ENCODE data around the gene LMTK3.

The LMTK3 gene

GRCh38 chr19:48465215-48465614 is 46.4 kb downstream of the LMTK3 start:
- peaks cover 9% of the 10 kb centered on the region for H3F3A ChIP-seq (ENCODE audit: control insufficient read depth, insufficient read depth)
- no peak overlapping the region for H3K4me2 ChIP-seq (ENCODE audit: low read length)
- H3K4me3 ChIP-seq (ENCODE audit: low read length) = no peak overlapping the region
- no peak for TF ChIP-seq EZH2phosphoT487 (IDR thresholded peaks at IDR 0.05; ENCODE audit: borderline replicate concordance, low read length)
- TF ChIP-seq, protein P1, sequence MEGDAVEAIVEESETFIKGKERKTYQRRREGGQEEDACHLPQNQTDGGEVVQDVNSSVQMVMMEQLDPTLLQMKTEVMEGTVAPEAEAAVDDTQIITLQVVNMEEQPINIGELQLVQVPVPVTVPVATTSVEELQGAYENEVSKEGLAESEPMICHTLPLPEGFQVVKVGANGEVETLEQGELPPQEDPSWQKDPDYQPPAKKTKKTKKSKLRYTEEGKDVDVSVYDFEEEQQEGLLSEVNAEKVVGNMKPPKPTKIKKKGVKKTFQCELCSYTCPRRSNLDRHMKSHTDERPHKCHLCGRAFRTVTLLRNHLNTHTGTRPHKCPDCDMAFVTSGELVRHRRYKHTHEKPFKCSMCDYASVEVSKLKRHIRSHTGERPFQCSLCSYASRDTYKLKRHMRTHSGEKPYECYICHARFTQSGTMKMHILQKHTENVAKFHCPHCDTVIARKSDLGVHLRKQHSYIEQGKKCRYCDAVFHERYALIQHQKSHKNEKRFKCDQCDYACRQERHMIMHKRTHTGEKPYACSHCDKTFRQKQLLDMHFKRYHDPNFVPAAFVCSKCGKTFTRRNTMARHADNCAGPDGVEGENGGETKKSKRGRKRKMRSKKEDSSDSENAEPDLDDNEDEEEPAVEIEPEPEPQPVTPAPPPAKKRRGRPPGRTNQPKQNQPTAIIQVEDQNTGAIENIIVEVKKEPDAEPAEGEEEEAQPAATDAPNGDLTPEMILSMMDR (IDR thresholded peaks at IDR 0.05; ENCODE audit: low read depth, low read length, poor library complexity, severe bottlenecking) = no peak
- H4K20me1 ChIP-seq (ENCODE audit: control insufficient read depth, insufficient read depth, low read depth, low read length) = peaks cover 4% of the 10 kb centered on the region
- peaks cover 14% of the 10 kb centered on the region for H3K4me1 ChIP-seq (ENCODE audit: control insufficient read depth, low read length)
- peaks cover 6% of the 10 kb centered on the region for H3K79me2 ChIP-seq (ENCODE audit: control insufficient read depth, low read length)
- no peaks in the 10 kb centered on the region for H3K9me3 ChIP-seq (ENCODE audit: control insufficient read depth, insufficient read depth, low read length)
- H3K9me2 ChIP-seq (replicated peaks; ENCODE audit: control insufficient read depth, low read length) = no peaks in the 10 kb centered on the region
- peaks cover 11% of the 10 kb centered on the region for H3K36me3 ChIP-seq (ENCODE audit: control insufficient read depth, low read length)
- no peaks in the 10 kb centered on the region for H3K27me3 ChIP-seq (ENCODE audit: control insufficient read depth, low read length)
- no peak overlapping the region for H3K27ac ChIP-seq (ENCODE audit: low read depth, low read length)

- no peak overlapping the region for H3K4me3 ChIP-seq (ENCODE audit: low read length)
- H3K4me2 ChIP-seq (ENCODE audit: low read length) = no peak overlapping the region
- no peak for TF ChIP-seq EZH2phosphoT487 (IDR thresholded peaks at IDR 0.05; ENCODE audit: borderline replicate concordance, low read length)
- TF ChIP-seq, protein P1 (IDR thresholded peaks at IDR 0.05; ENCODE audit: low read depth, low read length, poor library complexity, severe bottlenecking) = no peak
- H3K9me2 ChIP-seq (replicated peaks; ENCODE audit: control insufficient read depth, low read length) = no peaks in the 10 kb centered on the region
- H3K79me2 ChIP-seq (ENCODE audit: control insufficient read depth, low read length) = peaks cover 2% of the 10 kb centered on the region
- no peak overlapping the region for H3K27ac ChIP-seq (ENCODE audit: low read depth, low read length)
- peaks cover 11% of the 10 kb centered on the region for H3F3A ChIP-seq (ENCODE audit: control insufficient read depth, insufficient read depth)
- H3K36me3 ChIP-seq (ENCODE audit: control insufficient read depth, low read length) = peaks cover 20% of the 10 kb centered on the region
- no peaks in the 10 kb centered on the region for H3K27me3 ChIP-seq (ENCODE audit: control insufficient read depth, low read length)
- H3K4me1 ChIP-seq (ENCODE audit: control insufficient read depth, low read length) = no peaks in the 10 kb centered on the region
- no peaks in the 10 kb centered on the region for H3K9me3 ChIP-seq (ENCODE audit: control insufficient read depth, insufficient read depth, low read length)
- no peaks in the 10 kb centered on the region for H4K20me1 ChIP-seq (ENCODE audit: control insufficient read depth, insufficient read depth, low read depth, low read length)
These were observed 49.5 kb downstream of the LMTK3 start for GRCh38 chr19:48461982-48462655.

GRCh38 chr19:48461651-48461981 is 50.0 kb downstream of the LMTK3 start:
- Histone ChIP-seq H3K9me3 (ENCODE audit: control insufficient read depth, insufficient read depth, low read length) (no peaks in the 10 kb centered on the region), H3F3A (ENCODE audit: control insufficient read depth, insufficient read depth) (peaks cover 11% of the 10 kb centered on the region), H3K27me3 (ENCODE audit: control insufficient read depth, low read length) (no peaks in the 10 kb centered on the region), H3K79me2 (ENCODE audit: control insufficient read depth, low read length) (peaks cover 2% of the 10 kb centered on the region), H3K36me3 (ENCODE audit: control insufficient read depth, low read length) (peaks cover 23% of the 10 kb centered on the region), H3K27ac (ENCODE audit: low read depth, low read length) (no peak overlapping the region), H3K9me2 (replicated peaks; ENCODE audit: control insufficient read depth, low read length) (no peaks in the 10 kb centered on the region), H3K4me1 (ENCODE audit: control insufficient read depth, low read length) (no peaks in the 10 kb centered on the region), H3K4me2 (ENCODE audit: low read length) (no peak overlapping the region), H3K4me3 (ENCODE audit: low read length) (no peak overlapping the region), H4K20me1 (ENCODE audit: control insufficient read depth, insufficient read depth, low read depth, low read length) (no peaks in the 10 kb centered on the region)
- TF ChIP-seq, protein P1 (IDR thresholded peaks at IDR 0.05; ENCODE audit: low read depth, low read length, poor library complexity, severe bottlenecking) = no peak
- TF ChIP-seq EZH2phosphoT487 (IDR thresholded peaks at IDR 0.05; ENCODE audit: borderline replicate concordance, low read length) = no peak
